WERI-Rb-1 (cell line): Measurements from ENCODE around the gene PTCD1.
"Not testable (repeated sequence)": the region's sequence is repeated elsewhere in the genome, so short reads cannot be mapped to it uniquely, and the experiment has no call there.

Experiments
- DNase-seq: peaks from one replicate; pipeline ENCODE4 v3.0.0-alpha.2; 2020
- H3K27ac ChIP-seq: fragments of 250-450 bp; sonication (Bioruptor Pico); 2 replicates; pipeline ENCODE4 v1.5.1; 2020; ENCODE audit warnings: mild to moderate bottlenecking, moderate library complexity
- H3K27me3 ChIP-seq: fragments of 250-450 bp; sonication (Bioruptor Pico); 2 replicates; pipeline ENCODE4 v1.5.1; 2021; ENCODE audit warnings: mild to moderate bottlenecking, low read depth, moderate library complexity; ENCODE audit not compliant: insufficient read depth, severe bottlenecking
- H3K36me3 ChIP-seq: fragments of 250-450 bp; sonication (Bioruptor Pico); 2 replicates; pipeline ENCODE4 v1.5.1; 2020; ENCODE audit warnings: mild to moderate bottlenecking, moderate library complexity
- H3K4me3 ChIP-seq: 2 replicates; pipeline ENCODE4 v1.5.1; 2011; ENCODE audit warnings: low read depth, mild to moderate bottlenecking, control low read depth, low read length
- H3K9me3 ChIP-seq: fragments of 250-450 bp; sonication (Bioruptor Pico); 2 replicates; pipeline ENCODE4 v1.5.1; 2021; ENCODE audit warnings: mild to moderate bottlenecking, moderate library complexity; ENCODE audit not compliant: severe bottlenecking
- CTCF ChIP-seq: IDR thresholded peaks from 2 replicates; pipeline ENCODE4 v1.5.1; 2011; ENCODE audit warnings: low read depth, mild to moderate bottlenecking, control low read depth, inconsistent platforms, low read length

Gene PTCD1

GRCh38 chr7:99446096-99446495 lies 7.5 kb upstream of the PTCD1 start:
- H3K27ac ChIP-seq, result no peak overlapping the region
- TF ChIP-seq CTCF, result no peak
- H3K36me3 ChIP-seq, result peaks cover 85% of the 10 kb centered on the region
- H3K9me3 ChIP-seq, result no peaks in the 10 kb centered on the region
- no peak for DNase-seq
- no peaks in the 10 kb centered on the region for H3K27me3 ChIP-seq
- no peak overlapping the region for H3K4me3 ChIP-seq

- DNase-seq, result no peak
These were observed 1.6 kb upstream of the PTCD1 start for GRCh38 chr7:99440195-99440594.

GRCh38 chr7:99437946-99438572 lies 539 bp downstream of the PTCD1 start:
- no peak for TF ChIP-seq CTCF
- no peaks in the 10 kb centered on the region for H3K9me3 ChIP-seq
- H3K27ac ChIP-seq, result peak overlapping the region; percentile 95
- DNase-seq, result no peak
- H3K4me3 ChIP-seq, result peak overlapping the region; percentile 85
- no peaks in the 10 kb centered on the region for H3K27me3 ChIP-seq
- peaks cover 45% of the 10 kb centered on the region for H3K36me3 ChIP-seq

More at GRCh38 chr7:99440195-99440594, 1.6 kb upstream of the PTCD1 start:
- Histone ChIP-seq H3K27me3 (no peaks in the 10 kb centered on the region), H3K27ac (no peak overlapping the region), H3K4me3 (no peak overlapping the region), H3K36me3 (peaks cover 52% of the 10 kb centered on the region), H3K9me3 (no peaks in the 10 kb centered on the region)
- TF ChIP-seq CTCF, result no peak

GRCh38 chr7:99433158-99433557 lies 5.4 kb downstream of the PTCD1 start:
- Histone ChIP-seq H3K36me3 (peaks cover 53% of the 10 kb centered on the region), H3K27ac (no peak overlapping the region), H3K9me3 (no peaks in the 10 kb centered on the region), H3K27me3 (no peaks in the 10 kb centered on the region), H3K4me3 (no peak overlapping the region)
- no peak for TF ChIP-seq CTCF
- no peak for DNase-seq

- DNase-seq, H3K4me3 ChIP-seq, H3K27ac ChIP-seq, H3K9me3 ChIP-seq, H3K27me3 ChIP-seq: not testable (repeated sequence)
- H3K36me3 ChIP-seq, result peaks cover 53% of the 10 kb centered on the region
These were observed 6.7 kb downstream of the PTCD1 start for GRCh38 chr7:99431756-99432540.

GRCh38 chr7:99429756-99430155 lies 8.8 kb downstream of the PTCD1 start:
- no peak overlapping the region for H3K27ac ChIP-seq
- H3K36me3 ChIP-seq, result peaks cover 58% of the 10 kb centered on the region
- H3K27me3 ChIP-seq, result no peaks in the 10 kb centered on the region

More at GRCh38 chr7:99429756-99430155, 8.8 kb downstream of the PTCD1 start:
- no peaks in the 10 kb centered on the region for H3K9me3 ChIP-seq
- H3K4me3 ChIP-seq, result no peak overlapping the region
- DNase-seq, result no peak
- no peak for TF ChIP-seq CTCF
